GM20431 (cell line): Measurements from ENCODE around the gene CMSS1.

Experiments used
- in situ Hi-C: fragments of 300-500 bp; cut with MseI, MboI; formaldehyde crosslinking; loops from one replicate; pipeline ENCODE4 v1.15.0; 2020; ENCODE audit warnings: low sequenced_read_pairs; ENCODE audit not compliant: unreplicated experiment

Gene CMSS1

DNA sequence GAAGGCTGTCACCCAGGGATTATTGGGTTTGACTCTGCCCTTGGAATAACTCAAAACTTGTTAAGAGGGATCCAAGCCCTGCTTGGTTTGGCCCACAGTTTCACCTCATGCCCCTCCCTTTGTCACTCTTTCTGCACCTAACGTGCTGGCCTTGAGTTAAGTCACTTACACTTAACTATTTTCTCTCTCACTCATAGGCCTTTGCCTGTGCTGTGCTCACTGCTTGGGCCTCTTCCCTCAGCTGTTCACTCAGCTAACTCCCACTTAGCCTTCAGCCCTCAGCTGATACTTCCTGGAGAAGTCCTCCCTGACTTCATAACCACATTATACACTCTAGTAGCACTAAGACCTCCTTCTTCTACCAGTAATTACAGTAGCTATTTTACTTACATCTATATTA, 133.3 kb downstream of the CMSS1 start:
- in situ Hi-C loops: no loop called here

DNA sequence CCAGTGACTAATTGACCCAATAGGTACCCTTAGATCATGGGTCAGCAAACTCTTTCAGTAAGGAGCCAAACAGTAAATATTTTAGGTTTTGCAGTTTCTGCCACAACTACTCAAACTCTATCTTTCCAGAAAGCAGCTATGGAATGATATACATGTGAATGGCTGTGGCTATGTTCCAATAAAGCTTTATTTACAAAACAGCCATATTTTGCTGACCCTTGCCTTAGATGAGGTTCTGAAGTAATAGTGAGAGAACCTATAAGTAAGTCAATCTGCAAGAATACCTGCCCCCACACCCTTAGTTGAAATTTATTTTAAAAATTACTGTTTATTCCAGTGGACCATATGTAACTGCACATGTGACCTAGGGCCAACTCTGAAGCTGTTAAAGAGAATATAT, 134.0 kb downstream of the CMSS1 start:
- in situ Hi-C loops: no loop called here

DNA sequence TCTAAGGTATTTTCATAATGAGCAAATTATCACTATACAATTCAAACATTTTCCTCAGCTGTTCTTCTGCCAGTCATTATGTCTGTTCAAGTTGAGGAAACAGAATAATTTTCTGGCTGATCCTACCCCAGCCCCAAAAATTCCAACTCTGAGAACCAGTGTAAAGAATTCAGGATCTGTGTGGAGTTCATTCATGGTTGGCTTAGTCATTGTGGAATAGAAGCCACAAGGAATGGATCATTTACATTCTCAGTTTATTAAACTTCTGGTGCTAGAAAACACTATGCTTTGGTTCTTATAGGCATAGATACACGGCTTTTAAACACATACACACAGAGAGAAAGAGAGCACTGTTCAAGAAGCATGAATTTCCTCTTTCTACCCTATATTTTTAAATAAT, 134.6 kb downstream of the CMSS1 start:
- in situ Hi-C loops: no loop called here

DNA sequence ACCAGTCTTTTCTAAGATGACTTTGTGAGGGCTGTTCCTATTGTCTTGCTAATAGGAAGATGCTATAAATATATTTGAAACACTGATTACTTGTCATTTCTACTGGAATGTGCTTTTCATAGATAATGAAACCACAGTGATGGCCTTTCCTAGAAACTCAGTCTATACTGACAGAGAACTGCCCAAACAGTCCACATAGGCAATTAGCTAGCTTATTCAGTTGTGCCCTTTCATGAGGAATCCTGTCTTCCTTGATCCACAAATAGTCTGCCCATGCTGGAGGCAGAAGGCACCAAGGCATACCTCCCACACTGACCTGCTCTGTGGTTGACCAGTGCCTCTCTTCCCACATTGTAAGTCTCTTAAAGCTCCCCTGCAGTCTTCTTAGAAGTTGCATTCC, 135.9 kb downstream of the CMSS1 start:
- in situ Hi-C loops: no loop called here

DNA sequence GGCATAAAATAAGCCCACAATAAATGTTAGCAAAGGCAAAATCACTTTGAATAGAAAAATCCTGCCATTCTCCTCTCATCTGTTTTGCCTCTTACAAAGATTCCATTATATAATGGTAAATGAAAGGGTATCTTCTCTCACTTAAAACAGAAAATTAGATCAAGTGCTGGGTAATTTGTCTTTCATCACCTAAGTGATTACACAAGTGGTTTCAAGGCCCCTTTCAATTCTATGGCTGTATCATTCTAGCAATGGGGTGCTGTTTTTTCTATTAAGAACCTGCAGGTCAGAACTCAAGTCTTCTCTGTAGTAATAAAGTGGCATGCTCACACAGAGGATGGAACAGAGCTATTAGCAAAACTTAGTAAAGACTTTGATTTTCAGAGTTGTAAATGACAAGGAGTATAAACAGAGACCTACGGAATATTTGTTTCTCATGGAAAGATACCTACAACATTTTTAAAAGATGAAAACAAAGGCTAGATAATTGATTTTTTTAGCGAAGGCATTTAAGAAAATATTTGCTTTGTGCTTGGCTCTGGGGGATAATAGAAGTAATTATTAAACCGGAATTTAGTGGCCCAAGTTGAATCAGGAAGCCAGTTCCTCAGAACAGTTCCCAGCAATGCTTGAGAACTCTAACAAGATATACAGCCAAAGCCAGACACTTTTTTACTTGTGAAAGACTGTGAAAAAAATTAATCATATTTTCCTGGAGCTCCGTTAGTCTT, 137.4 kb downstream of the CMSS1 start:
- in situ Hi-C loops: no loop called here

DNA sequence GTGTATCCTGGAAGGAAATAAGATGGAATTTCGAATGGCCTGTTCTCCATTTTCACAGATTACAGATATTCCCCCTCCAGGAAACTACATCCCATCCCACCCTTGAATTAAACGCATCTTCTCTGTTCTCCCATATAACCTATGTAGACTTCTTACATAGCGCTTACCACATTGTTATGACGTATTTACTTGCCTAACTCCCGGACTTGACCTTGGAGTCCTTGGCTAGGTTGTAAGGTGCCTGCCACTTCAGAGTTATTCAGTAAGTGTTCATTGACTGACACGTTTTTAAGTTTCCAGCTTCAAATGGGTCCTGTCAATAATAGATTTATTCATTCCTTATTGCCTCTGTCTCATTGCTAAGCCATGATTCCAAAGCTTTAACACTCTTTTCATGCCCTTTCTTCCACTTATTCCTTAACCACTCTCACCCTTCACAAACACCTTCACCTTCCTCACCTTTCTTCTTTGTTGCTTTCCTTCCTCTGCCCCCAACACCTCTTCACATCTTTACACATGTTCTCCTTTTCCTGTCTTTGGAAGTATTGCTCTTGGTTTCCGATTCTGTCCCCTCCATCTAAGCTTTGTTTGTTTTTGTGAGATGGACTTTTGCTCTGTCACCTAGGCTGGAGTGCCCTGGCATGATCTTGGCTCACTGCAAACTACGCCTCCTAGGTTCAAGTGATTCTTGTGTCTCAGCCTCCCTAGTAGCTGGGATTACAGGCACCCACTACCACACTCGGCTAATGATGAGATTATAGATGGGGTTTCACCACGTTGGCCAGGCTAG, 138.3 kb downstream of the CMSS1 start:
- in situ Hi-C loops: no loop called here

DNA sequence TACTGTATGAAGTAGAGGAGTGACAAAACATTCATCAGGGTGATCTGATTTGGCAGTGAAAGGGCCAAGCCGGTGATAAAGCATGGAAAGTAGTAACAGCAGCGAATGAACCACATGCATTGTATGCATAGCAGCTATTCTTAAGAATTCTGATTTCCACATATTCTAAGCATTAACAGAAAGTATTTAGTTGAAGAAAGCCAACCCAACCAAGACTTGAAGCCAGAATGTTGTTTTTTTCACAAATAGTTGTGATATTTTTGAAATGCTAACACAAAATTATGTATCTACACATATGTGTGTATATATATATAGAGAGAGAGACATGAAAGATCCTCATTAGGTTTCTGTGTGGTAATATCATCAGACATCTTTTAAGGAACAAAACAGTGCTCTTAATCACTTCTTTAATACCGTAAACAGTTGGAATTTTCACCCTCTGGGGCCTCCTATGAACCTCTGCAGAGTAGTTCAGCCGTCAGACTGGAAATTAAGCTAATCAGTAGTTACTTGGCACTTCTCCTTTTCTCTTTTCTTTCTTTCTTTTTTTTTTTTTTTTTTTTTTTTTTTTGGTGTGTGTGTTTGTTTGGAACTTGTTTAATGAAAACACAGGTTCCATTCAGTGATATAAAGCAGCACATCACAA, 139.6 kb downstream of the CMSS1 start:
- in situ Hi-C loops: no loop called here

DNA sequence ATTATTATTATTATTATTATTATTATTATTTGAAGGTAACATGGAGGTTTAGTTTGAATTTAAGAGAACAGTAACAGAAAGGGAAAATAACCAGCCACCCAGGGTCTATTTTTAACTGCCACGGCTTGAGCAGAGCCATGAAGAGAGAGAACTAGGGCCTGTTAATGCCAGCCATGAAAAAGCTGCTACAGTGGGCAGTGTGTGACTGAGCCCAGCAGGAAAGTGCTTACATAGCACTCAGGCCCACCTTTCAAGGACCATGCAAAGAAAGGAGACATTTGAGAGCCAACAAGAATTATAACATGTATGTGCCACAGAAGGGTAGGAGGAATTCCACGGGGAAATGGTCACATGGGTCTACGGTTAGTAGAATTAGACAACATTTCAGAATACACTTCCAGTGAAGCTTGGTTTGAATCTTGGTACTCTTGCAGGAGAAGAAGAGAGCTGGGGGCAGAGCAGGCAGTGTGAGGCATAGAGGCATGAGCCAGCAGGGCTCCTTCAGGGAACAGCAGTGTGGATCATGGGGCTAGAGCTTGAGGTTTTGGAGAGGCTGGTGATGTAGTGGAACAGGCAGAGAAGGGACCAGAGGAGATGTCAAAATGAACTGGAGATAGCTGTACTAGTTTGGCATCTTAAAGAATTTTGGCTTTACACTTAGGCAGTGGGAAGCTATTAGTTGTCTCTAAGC, 140.7 kb downstream of the CMSS1 start:
- in situ Hi-C loops: no loop called here

DNA sequence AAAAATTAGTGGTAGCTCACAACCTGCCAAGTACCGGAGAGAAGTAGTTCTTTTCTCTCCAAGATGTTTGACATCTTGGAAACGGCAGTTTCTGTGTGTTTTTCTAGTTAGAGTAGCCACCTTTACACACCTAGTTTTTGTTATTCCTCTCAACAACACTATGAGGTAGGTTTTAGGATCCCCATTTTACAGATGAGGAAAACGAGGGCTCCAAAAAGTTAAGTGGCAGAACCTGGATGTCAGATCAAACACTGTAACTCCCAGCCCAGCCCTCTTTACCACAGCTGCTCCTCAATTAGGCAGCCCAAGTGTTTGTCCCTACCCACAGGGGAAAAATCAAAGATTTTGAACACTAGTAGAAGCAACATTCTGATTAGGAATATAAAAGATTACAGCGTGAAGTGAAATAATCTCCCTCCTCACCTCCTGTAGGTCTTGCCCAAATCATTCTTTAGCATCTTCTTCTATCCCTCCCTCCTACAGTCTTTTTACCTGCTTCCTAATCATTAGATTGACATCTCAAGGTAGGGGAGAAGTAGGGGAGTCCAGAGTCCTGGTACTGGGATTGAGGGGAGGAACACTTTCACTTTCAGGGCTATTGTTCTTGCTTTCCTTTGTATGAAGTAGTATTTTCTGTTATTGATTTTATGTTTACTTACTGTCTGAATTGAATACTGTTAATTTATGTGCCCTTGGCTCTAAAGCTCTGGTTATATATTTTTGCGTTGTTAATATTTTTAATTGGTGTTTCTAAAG, 142.6 kb downstream of the CMSS1 start:
- in situ Hi-C loops: no loop called here

DNA sequence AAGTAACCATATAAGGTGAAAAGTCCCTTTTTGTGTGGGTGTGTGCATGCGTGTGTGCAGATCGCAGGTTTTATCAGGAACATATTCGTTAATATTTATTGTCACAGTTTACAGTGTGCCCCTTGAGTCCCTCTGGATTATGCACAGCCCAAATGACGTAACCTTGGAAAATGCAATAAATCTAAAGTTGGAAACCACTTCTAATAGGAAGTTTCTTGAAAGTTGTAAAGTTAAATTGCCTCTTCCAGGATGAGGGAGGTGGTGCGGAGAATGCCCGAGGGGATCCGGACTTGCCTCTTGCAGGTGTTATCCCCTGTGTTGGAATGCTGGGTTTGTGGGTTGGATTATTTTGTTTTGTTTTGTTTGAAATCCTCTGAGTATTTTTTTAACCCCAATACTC, 143.3 kb downstream of the CMSS1 start:
- in situ Hi-C loops: no loop called here

DNA sequence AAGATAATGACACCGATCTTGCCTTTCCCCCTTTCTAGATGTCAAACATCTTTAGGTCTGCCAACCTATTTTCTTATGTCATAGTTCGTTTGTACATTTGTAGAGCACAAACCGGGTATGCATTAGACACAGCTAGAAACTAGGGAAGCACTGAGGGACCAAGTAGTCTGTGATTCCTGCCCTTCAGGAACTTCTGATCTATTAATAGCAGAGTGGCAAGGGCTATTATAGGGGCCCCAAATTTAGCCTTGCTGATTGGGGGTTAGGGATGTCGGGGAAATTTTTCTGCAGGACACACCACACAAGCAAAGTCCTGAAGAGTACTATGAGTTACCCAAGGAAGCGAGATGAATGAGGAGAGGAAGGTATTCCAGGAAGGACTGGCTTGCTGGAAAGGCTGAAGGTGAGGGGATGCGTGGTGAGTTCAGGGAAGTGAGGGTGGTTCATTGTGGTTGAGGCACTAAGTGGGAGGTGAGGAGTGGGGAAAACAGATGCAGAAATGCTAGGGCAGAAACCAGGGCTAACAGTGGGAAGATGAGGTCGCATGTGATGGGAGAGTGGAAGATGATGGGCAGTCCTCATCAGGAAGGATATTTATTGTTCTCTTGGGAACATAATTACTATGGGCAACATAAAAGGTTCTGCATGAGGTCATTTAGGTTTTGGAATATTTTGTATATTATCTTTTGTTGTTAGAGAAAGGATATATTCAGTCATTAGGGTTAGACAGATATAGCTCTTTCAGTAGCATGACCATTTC, 144.3 kb downstream of the CMSS1 start:
- in situ Hi-C loops: no loop called here

DNA sequence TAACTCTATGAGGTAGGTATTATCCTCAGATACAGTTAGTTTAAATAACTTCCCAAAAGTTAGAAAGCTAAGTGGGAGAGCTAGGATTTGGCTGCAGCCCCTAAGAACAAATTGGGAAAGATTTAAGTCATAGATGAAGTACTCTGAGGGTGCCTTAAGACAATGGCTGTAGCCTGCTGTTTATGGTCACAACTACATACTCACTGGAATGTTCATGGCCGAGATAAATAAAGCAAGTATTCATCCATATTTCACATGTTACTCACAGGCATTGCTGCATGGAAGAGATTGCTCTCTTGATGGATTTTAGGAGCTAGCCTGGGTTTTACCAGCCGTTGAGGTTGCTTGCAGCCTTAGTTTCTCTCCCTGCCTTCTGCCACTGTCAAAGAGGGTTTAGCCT, 145.0 kb downstream of the CMSS1 start:
- in situ Hi-C loops: no loop called here

DNA sequence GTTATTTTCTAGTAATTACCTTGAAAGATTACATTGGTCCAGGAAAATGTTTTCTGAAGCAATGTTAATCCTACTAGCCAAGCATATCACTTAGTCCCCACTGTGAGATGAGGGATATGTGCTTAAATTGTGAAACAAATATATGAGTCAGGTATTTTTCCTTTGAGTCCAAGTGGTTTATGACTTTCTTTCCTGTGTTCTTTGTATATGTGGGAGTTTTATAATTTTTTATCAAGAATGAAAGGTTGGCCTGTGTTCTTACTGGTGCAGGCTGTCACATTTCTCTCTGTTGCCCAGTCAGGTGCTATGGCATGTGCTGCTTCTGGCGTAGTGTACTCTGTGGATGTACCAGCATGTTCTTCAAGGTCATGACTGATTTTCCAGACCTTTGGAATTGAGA, 147.4 kb downstream of the CMSS1 start:
- in situ Hi-C loops: no loop called here

DNA sequence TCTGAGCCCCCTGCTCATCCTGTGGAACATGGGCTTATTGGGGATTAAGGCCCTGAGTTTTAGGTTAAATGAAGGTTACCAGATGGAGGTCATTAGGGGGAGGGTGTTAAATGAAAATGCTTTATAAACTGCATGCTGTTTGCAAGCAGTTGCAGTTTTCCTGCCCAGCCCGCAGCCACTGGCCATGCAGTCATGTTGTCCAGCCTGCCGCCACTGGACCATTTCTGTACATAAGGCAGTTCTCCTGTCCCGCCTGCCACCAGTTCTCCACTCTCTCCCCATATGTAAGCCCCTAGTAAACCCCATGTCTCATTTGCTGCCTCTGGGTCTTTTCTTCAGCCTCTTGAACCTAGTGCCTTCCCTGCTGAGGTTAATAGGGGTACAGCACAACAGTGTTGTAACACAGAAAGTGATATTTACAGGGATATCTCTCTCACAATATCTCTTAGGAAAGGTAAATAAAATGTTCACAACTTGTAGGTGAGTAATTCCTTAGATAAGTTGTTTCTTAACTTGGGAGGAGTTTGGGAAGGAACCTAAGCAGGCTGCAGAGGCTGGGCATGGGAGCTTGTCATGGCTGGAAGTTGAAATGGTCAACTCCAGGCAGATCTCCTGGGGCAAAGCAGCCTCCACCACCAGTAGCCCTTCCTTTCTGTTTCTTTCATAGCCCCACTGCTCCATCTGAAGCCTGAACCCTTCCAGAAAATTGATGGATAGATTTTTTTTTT, 148.2 kb downstream of the CMSS1 start:
- in situ Hi-C loops: no loop called here

DNA sequence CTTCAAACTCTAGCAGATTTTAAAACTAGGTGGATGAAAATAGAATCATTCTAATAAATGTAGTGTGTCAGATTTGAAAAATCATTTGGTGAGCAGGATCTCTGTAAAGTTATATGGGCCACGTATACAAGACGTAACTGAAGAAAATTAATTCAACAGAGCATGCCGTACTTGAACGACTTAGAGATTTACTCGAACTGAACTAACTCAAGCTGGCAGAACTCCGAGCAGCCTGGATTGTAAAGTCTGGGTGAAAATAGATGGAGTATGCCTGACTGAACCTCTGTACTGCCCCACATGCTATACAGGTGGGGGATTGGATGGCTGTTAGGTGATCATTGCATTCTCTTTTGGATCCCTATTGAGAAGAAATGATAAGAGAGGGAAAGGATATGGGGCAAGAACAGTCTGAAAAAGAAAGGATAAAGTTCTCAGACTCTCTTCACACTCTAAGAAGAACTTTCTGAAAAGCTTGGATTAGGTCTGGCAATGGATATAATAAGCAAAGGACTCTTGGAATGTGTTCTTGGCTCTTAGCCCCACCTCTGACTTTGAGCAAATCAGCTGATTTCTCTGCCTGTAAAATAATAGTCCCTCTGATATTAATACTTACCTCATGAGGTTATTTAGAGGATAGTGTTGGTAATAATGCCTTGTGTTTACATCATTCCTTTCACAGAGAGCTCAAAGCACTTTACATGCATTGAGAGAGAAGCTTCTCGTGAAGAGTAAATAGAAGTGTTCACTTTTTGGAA, 149.2 kb downstream of the CMSS1 start:
- in situ Hi-C loops: no loop called here

DNA sequence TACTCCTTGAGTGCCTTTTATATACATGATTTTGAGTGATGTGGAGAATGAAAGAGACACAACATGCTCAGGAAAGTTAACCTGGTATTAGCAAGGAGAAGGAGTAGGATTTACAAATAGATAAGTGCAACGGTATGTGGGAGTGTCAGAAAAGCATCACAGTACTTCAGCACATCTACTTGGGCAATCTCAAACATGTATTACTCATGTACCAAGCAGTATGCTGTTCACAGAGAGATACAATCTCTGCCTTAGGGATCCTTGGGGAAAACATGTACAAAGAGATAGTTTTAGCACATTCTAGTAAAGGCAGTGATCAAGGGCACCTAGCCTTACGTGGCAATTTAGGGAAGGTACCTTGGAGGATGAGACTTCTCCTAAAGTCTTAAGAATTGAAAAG, 150.1 kb downstream of the CMSS1 start:
- in situ Hi-C loops: no loop called here

DNA sequence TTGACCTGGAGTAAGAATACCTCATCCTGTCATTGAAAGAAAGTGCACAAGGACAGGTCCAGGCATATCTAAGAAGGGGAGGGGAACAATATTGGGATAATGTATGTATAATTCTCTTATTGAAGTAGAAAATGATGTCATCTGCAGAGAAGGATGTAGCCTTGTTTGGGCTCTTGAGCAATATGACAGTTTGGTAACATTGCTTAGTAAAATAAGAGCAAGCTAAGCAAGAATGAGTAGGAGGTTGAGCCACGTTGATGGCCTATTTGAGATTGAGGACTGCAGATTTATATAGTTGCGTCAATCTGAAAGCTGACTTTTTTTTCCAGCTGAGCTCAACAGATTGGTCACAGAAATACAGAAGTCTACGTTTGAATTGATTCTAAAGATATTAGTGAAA, 151.5 kb downstream of the CMSS1 start:
- in situ Hi-C loops: no loop called here

DNA sequence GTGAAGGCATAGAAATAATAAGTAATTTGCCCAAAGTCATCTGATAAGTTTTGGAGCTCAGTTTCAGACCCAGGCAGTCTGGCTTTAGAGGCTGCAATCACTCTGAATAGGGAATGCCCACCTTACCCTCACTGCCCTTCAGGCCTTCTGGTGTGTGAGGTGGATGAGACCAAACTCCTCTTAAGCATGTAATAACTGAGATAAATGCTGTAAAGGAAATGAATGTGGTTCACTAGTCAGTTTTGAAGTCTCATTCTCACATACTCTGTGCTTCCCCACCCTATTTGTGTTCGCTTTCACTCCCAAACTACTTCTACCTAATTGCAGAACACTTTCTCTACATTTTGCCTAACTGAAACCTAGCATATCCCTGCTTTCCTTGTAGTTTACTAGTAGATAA, 152.5 kb downstream of the CMSS1 start:
- in situ Hi-C loops: no loop called here
